SIG-M5 treated with dmso at 0.1 percent for 504 hours (cell line): ENCODE results near the gene PTPA.
A peak's percentile ranks its signal among the peaks of the same experiment; 100 is the strongest.

Source experiments
- DNase-seq: peaks from one replicate; lab custom pipeline; 2025; ENCODE audit not compliant: unreplicated experiment; lab: John Stamatoyannopoulos, UW

Gene PTPA

GRCh38 chr9:129136446-129137035, 25.3 kb downstream of the PTPA start:
- DNase-seq, result no peak

- no peak for DNase-seq
These were observed 26.3 kb downstream of the PTPA start for GRCh38 chr9:129137292-129138143.

- no peak for DNase-seq
These were observed 26.9 kb downstream of the PTPA start for GRCh38 chr9:129138144-129138462.

DNA sequence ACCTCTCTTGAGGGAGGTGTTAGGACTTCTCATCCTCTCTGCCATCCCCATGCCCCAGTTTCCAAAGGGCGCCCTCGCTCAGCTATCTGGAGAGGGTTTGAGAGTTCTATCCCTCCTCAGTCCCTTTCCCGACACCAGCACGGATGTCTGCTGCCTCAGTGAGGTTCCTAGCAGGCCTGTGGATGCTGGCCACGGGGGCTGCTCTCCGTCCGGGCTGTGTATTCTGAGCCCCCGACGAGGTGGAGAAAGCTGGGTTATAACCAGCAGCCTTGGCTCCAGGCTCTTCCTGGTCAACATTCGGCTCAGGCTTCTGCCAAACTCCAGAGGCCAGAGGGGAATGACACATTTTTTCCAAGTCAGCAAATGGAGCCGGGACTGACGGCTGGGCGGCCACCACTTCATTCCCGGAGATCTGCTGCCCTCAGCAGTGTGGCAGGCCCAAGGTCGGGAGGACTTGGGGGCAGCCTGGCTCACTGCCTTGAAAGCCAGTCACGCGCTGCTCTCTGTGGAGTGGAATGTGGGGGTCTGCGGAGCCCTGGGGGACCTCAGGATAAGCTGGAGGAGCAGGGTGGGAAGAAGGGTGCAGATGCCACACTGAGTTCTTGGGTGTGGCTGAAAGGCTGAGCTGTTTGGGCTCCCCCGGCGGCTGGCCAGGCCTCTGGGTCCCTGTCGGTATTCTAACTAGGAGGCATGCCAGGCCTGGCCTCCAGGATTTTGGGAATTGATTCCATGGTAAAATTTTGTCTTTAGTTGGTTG, 27.4 kb downstream of the PTPA start:
- no peak for DNase-seq

- peak; percentile 88 for DNase-seq
These were observed 28.2 kb downstream of the PTPA start for GRCh38 chr9:129139233-129139992.

DNA sequence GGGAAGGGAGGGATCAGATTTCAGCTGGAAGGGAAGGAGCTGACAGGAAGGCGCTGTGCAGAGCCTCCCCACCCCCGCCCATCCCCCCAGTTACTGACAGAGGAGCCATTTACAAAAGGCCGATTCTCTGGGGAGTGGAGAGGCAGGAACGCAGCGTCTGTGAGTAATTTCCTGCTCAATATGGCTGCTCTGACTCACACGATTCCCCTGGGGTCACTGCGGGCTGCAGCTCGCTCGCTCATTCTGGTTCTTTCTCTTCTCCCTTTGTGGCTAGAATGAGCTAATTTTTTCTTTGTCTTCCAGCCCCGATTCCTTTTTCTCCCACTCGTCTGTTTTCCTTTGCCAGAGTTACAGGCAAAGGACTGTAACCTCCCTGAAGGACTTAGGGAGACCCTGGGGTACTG, 28.8 kb downstream of the PTPA start:
- DNase-seq, result peak; percentile 97

GRCh38 chr9:129140397-129141065, 29.3 kb downstream of the PTPA start:
- no peak for DNase-seq

DNA sequence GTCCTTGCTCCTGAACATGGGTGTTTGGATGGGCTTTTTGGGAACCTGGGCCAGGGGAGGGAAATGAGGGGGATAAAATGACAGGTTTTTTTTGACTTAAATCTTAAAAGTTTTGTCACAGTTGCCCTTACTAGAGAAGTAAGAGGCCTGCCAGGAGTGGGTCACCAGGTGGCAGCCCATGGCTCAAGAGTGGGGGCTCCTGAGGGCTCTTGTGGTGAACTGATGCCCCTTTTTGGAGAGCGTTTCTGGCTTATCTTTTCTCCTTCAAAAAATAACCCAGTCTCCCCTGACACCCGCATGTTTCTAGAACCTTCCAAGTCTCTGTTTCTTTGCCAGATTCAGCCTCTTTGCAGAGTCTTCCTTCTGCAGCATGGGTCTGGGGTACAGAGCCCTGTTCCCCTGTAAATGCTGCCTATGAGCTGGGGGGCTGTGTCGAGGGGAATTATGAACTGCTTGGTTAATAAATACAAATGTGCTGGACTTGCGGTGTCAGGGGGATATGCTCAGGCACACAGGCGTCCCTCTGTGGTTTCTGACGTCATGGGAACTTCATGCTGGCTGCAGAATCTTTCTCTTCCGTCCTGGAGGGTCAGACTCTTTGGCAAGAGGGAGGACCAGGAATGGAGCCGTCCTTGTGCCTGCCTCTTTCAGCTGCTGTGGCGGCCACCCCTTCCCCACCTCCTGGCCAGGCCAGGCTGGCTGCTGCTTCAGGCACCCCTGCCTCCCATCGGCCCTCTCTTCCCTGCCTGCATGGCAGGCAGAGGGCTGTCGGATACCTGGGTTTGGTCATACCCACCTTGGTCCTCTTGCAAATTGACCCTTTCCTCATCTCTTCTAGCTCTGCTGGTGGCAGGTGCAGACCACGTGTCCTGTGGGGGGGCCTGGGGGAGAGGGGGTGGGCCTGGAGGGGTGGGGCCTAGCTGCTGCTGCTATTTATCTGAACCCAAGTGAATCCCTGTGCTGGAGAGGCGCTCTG, 30.1 kb downstream of the PTPA start:
- DNase-seq, result peak; percentile 32

GRCh38 chr9:129142138-129142935, 31.1 kb downstream of the PTPA start:
- DNase-seq, result no peak

- peak; percentile 43 for DNase-seq
These were observed 32.1 kb downstream of the PTPA start for GRCh38 chr9:129143031-129143927.

DNA sequence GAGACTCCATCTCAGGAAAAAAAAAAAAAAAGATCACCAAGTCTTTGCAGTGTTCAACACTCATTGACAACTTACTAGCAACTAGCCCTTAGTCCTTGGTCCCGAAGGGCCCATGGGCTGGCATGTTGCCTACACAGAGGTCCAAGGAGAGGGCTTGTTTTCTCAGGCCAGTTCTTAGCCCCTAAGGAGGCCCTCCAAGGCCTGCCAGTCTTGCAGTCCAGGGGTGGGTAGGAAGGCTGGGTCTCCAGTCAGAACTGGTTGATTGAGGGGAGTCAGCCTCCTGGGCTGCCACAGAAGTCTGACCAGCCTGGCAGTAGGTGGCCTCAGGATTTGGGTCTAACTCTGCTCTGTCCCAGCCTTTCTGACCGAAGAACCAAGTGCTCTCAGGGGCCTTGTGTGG, 34.1 kb downstream of the PTPA start:
- DNase-seq, result no peak

DNA sequence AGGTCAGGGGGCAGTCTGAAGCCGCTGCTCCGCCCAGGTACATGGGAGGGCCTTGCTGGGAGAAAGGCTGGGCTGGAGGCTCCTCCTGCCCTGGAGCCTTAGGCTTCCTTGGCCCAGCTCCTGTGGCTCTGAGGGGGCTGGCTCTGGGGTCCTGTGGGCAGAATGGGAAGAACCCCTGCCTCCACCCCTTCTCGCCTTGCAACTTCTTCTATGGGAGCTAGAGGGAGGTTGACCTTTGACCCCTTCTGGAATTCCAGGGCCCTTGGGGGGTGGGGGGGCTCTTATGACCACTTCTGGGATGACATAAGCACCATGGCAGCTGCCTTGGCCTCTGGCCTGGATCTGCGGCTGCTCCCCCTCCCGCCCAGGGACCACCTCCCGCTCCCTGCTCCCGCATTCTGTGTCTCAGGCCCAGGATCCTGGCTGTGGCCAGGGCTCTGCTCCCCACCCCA, 34.7 kb downstream of the PTPA start:
- no peak for DNase-seq

- DNase-seq, result no peak
These were observed 35.3 kb downstream of the PTPA start for GRCh38 chr9:129146441-129146941.

DNA sequence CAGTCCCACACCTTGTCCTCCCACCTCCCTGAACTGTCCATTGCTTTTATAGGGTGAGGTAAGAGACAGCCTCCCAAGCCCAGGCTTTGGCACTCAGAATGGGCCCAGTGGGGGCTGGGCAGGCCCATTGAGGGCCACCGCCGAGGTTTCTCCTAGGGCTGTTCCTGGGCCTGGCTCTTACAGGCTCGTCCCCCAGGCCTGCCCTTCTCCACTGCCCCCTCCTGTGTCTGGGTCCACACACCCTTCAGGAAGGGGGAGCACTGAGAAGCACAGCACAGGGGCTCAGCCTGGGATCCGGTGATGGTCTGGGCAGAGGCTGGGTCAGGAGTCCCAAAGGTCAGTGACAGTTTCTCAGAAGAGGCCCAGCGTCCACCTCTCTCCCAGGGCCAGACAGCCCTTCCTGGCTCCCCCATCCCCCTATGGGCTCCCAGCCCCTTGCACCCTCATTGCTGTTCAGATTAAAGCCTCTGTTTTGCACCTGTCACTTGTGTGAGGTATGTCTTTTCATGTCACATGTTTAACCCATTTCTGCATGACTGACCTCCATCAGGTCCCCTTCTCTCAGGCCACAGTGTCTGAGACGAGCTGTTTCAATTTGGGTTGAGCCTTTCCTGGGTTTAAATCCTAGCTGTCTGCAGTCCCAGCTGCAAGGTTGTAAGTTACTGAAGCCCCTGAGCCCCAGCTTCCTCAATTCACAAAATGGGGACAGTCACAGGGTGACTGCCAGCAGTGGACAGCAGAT, 37.4 kb downstream of the PTPA start:
- no peak for DNase-seq

- DNase-seq, result no peak
These were observed 38.2 kb downstream of the PTPA start for GRCh38 chr9:129149442-129149841.

DNA sequence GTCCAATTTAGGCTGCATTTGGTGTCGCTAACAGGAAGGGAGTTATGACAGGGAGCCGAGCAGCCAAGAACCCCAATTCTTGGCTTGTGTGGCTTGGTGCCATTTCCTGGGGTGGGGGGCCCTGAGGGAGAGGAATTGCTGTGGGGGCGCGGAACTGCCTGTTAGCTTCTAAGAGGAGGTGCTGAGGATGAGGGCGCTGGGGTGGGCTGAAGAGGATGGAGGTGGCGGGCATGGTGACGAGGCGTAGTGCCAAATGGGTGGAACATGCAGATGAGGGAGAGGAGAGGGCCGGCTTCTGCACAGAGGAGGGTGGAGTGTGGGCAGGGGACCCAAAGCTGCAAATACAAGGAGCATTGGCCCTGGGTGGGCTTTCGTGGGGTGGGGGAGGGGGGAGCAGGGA, 38.9 kb downstream of the PTPA start:
- no peak for DNase-seq

- DNase-seq, result no peak
These were observed 39.5 kb downstream of the PTPA start for GRCh38 chr9:129150672-129151211.
